NCI-H446 treated with DMSO at 0.1 percent for 48 hours (cell line): Measurements from ENCODE around the gene EXOC2.
"Not testable (repeated sequence)": the region's sequence is repeated elsewhere in the genome, so short reads cannot be mapped to it uniquely, and the experiment has no call there.

Experiments used
- DNase-seq: peaks from one replicate; lab custom pipeline; 2025; lab: John Stamatoyannopoulos, UW

Gene EXOC2

GRCh38 chr6:583635-584034 is 109.3 kb downstream of the EXOC2 start:
- no peak for DNase-seq

DNA sequence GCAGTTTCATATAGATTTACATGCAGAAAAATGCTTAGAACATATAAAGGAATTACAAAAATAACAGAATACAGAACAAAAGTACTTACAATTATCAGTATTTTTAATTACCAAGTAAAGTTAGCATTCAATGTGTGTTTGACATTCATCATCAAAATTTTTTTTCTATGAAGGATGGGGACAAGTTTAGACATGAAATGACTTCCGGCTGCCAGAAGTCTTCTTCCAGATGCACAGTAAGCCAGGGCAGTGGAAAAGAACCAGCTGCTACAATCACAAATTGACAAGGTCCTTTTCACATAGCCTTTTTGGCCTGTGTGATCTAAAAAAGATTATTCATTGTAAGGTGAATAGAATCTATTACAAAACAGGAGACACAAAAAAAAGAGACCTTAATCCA is 109.8 kb downstream of the EXOC2 start:
- no peak for DNase-seq

DNA sequence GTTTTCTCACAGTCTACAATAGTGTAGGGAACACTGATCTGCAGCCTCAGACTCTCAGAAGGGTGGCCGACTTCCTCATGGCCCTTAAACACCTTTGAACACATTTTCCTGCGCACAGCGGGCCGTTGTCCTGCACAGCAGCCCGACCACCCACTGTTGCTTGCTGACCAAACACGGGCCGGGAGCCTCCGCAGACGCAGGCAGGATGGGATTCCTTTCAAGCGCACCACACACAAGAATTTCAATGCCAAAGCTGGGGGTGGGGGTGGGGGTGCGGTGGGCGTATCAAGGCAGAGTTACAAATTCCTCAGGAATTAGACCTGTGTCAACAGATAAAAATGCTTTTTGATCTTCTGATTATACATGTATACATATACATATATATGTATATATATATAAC is 110.6 kb downstream of the EXOC2 start:
- no peak for DNase-seq

DNA sequence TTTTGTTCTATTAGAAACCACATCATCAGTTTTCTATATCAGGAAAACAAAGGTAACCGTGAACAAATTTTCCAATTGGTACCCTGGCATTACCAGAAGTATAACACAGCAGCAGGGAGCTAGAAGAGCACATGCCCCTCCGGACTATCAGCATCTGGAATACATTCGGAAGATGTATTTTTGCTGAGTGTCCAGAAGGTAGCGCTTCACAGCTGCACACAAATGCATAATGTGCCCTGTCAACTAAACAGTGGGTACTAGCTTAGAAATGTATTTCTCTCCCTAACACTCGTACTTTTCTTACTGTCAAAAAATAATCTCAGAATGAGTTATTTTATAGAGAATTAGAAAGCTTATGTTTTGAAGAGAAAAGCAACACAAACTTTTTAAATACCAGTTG is 113.6 kb downstream of the EXOC2 start:
- no peak for DNase-seq

DNA sequence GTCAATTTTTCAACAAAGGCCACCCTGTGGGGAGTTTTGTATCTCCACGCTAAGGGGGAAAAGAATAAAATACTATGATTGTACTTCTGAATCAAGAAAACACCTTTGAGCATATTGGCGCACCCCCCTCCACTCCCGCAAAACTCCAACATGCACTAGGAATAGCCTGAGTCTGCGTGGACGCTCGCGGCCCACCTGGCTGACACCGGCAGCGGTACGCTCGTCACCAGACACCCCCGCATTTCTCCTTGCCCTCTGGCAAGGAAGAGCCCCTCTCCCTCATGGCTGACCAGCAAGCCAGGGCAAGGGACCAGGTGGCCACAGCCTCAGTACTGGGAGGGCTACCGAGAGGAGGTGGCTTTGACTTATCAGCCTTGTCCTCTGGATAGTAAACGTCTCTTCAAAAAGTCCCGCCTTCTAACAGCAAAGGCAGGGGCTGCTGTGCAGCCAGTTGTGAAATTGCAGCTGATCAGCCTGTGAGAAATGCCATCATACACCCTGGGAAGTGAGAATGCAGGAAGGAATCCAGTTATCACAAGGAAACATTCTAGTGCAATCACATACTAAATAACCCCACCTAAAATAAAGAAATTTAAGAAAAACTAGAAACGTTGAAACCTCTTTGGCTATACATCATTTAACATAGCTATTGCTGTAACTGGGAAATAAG is 120.2 kb downstream of the EXOC2 start:
- no peak for DNase-seq

GRCh38 chr6:571892-572291 is 121.0 kb downstream of the EXOC2 start:
- DNase-seq: no peak

DNA sequence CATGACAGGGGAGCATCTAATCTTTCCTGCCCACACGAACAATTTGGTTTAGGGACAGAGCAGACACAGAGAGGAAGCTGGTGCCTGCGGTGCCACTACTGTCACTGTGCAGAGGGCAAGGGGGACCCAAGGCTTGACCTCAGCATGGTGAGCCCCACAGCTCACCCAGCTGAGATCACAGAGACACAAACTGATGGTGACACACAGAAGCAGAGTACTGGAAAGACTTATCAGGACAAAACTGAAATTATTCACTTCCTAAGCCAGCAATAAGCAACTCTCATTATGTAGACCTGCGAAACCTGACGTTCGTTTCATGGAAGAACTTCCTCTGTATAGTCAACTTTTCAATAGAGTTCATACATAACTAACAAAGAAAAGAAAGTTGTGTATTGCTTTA is 122.1 kb downstream of the EXOC2 start:
- DNase-seq: no peak

DNA sequence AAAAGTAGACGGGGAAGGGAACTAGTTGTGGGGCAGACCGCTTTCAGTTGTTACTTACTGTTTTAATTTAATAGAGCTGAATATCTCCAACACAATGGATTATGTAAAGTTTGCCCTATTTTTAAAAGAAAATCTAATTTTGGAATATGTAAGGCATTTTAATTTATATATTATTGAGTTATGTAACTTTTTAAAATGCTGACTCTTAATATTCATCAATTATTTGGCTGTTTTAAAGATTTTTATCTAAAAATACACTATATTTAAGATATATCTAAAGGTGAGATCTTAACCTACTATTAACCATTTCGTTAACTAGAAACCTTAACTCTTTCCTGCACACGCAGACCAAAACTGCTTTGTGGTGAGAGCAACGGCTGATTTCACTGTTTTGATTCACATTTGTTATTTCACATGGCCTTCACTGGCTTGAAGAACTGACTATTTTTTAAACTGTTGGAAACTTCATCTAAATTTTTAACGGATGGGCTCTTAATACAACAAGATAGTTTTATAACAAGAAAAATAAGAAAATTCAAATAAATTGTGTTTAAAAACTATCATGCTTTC is 123.9 kb downstream of the EXOC2 start:
- no peak for DNase-seq

GRCh38 chr6:568085-568484 is 124.9 kb downstream of the EXOC2 start:
- DNase-seq: no peak

GRCh38 chr6:563863-564262 is 129.1 kb downstream of the EXOC2 start:
- DNase-seq: no peak

GRCh38 chr6:562052-562676 is 130.8 kb downstream of the EXOC2 start:
- no peak for DNase-seq

GRCh38 chr6:561335-561734 is 131.6 kb downstream of the EXOC2 start:
- not testable (repeated sequence) for DNase-seq

DNA sequence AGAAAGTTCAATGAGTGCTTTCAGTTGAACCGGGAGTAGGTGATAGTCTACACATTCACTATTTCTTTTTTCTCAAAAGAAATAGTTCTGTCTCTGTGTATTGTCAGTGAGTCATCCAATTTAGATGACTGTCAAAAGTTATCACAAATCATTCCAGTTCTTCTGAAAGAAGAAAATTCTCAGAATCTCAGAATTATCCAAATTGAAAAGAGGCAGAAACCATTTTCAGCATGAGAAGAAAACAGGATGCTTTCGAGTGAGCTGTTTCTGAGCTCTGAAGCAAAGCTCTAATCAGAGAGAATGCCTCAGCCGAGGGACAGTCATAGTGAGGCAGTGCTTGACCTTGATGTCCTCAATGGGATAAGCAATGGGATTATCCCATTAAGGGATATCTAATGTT is 134.0 kb downstream of the EXOC2 start:
- DNase-seq: no peak

GRCh38 chr6:558089-558488 is 134.8 kb downstream of the EXOC2 start:
- DNase-seq: no peak

DNA sequence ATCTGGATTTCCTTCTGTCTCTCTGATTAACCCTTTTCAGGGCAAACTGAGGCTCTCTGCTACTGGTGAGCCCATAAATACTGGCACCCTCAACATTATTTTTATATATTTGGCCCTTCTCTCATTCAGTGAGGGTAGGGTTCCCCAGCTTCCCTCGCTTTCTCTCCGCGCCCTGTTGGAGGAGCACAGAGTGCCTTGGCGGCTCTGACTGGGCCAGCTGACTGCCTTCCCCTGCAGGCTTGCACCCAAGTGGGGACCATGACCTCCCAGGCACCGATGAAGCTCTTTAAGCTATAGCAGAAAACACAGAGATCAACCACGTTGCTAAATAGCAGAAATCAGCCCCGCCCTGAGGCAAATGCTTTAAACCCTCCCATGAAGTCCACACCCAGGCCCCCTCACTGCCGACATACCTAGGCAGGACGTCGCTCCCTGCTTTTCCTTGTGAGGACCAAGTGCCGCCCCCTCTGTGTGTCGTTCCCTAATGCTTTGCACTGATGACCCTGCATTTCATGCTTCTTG is 141.0 kb downstream of the EXOC2 start:
- DNase-seq: no peak

DNA sequence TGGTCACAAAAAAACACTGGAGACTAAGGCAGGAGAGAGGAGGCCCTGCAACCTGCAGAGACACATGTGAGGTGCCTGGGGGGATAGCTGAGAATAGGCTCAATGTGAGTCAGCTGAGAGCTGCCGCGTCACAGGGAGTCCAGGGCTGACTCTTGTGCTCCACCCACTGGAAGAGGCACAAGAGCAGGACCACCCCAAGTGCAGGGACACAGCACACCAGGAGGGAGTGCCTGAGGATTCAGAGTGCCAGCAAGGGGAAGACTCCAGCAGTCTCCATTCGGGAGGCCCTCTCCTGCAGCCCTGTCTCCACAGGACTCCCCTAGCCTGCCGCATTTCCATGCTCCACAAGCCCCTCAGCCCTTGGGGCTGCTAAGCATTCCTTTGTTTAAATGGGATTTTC is 141.5 kb downstream of the EXOC2 start:
- no peak for DNase-seq

DNA sequence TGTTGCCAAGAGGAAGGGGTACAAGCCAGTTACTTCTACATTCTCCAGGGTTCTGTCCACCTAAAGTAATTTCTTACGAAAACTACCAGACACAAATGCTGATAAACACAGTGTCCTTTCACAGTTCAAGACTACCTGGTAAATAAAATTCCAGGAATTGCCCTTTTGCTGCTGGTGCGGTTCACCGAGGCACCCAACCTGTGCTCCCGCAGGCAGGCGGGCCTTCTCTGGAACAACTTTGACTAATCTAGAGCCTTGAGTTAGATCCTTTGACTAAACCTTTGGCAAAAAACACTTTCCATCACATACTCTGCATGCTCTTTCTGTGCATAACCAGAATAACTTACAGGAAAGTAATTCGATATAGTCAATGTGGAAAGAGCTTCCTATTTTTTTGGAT is 143.0 kb downstream of the EXOC2 start:
- DNase-seq: no peak

DNA sequence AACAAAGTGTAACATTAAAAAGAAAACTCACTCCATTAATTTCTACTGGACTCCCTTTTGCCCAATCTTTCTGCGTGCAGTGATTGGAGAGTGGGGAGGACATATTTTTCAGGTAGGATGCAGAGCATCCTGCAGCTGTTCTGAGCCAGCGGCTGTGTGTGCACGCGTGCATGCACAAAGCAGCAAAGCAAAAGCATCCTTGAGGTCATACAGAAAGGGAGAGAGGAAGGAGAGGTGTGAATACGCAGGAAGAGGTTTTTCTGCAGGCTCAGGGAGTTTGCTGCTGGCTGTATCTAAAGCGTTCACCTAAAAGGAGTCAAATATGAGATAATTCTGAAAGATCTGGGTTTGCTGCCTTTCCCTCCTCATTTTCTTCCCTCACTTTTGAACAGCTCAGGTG is 144.4 kb downstream of the EXOC2 start:
- DNase-seq: no peak

DNA sequence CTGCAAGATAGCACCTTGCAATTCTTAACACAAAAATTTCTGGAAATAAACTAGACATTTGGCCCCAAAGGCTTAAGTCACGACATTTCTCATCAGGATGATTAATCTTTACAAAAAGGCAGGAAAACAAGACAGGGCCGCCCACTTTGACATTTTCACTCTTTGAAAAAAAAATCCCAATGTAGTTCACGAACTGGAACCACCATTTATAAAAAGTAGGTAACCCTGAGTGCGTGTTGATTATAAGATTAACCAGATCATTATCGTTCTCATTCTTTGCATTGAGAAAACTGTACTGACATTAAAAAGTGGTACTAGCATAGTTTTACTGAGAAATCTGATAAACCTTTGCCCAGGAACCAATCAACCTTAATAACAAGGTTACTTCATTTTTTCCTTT is 144.8 kb downstream of the EXOC2 start:
- no peak for DNase-seq

DNA sequence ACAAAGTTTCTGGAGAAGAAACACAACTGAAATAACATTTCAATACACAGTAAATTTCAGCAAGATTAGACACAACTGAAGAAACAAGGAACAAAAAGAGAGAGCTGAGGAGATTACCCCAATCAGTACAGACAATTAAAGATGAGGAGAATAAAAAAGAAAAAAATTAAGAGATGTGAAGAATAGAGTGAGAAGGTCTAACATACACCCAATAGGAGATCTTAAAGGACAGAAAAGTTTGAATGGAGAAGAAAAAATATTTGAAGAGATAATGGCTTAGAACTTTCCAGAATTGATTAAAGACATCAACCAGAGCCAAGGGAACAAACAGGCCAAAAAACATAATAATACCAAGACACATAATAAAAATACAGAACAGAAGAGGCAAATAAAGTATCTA is 152.4 kb downstream of the EXOC2 start:
- DNase-seq: no peak

DNA sequence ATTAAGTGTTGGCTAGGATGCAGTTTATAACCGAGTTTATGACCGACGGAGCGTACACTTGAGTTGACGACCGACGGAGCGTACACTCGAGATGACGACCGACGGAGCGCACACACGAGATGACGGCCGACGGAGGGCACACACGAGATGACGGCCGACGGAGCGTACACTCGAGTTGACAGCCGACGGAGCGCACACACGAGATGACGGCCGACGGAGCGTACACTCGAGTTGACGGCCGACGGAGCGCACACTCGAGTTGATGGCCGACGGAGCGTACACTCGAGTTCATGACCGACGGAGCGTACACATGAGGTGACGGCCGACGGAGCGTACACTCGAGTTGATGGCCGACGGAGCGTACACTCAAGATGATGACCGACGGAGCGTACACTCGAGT is 155.8 kb downstream of the EXOC2 start:
- DNase-seq: no peak

- DNase-seq: no peak
Measured at GRCh38 chr6:530425-530824, 162.5 kb downstream of the EXOC2 start.

DNA sequence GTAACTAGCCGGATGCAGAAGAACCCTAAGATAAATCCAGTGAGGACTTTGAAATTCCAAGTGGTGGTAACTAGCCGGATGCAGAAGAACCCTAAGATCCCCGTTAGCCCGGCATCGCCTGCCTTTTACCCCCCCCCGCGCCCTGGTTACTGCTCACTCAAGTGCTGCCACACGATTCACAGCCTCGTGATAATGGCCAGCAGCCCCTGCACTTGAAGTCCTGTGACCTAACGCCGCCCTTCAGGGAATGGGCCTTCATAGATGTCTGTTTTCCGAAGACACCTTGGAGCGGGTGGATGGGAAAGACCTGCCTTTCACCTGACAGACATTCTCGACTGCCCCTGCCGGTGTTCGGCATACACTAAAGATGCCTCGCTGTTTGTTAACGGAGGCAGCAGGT is 163.9 kb downstream of the EXOC2 start:
- no peak for DNase-seq
